NCI-H1105 (cell line): ENCODE measurements around the gene FOXD4L3.
"Not testable (repeated sequence)": the region's sequence is repeated elsewhere in the genome, so short reads cannot be mapped to it uniquely, and the experiment has no call there.

Source experiments
- DNase-seq: peaks from one replicate; lab custom pipeline; 2025; lab: John Stamatoyannopoulos, UW

Gene FOXD4L3

GRCh38 chr9:68302567-68302966 is at the start of gene FOXD4L3:
Gene FOXD4L3 (plus strand): TSS chr9:68302867. CDS start chr9:68302952, 85 bp downstream.
- not testable (repeated sequence) for DNase-seq

GRCh38 chr9:68281041-68281440 is 21.6 kb upstream of the FOXD4L3 start:
- DNase-seq: not testable (repeated sequence)

GRCh38 chr9:68303771-68304170 is 1.1 kb downstream of the FOXD4L3 start:
- DNase-seq: not testable (repeated sequence)

- DNase-seq: not testable (repeated sequence)
Observed at GRCh38 chr9:68304212-68304611, 1.5 kb downstream of the FOXD4L3 start.

GRCh38 chr9:68304777-68305176 is 2.1 kb downstream of the FOXD4L3 start:
- DNase-seq: not testable (repeated sequence)

GRCh38 chr9:68305680-68306285 is 3.1 kb downstream of the FOXD4L3 start:
- DNase-seq: not testable (repeated sequence)

- DNase-seq: not testable (repeated sequence)
Observed at GRCh38 chr9:68306391-68306964, 3.8 kb downstream of the FOXD4L3 start.

GRCh38 chr9:68307127-68307526 is 4.5 kb downstream of the FOXD4L3 start:
- not testable (repeated sequence) for DNase-seq

GRCh38 chr9:68307654-68308053 is 5.0 kb downstream of the FOXD4L3 start:
- DNase-seq: not testable (repeated sequence)

- DNase-seq: not testable (repeated sequence)
Observed at GRCh38 chr9:68311208-68311607, 8.5 kb downstream of the FOXD4L3 start.

GRCh38 chr9:68318209-68318608 is 15.5 kb downstream of the FOXD4L3 start:
- DNase-seq: not testable (repeated sequence)

- not testable (repeated sequence) for DNase-seq
Observed at GRCh38 chr9:68323749-68324148, 21.1 kb downstream of the FOXD4L3 start.

- not testable (repeated sequence) for DNase-seq
Observed at GRCh38 chr9:68324518-68324917, 21.9 kb downstream of the FOXD4L3 start.

GRCh38 chr9:68329106-68329505 is 26.4 kb downstream of the FOXD4L3 start:
- not testable (repeated sequence) for DNase-seq

- DNase-seq: not testable (repeated sequence)
Observed at GRCh38 chr9:68330531-68331173, 28.0 kb downstream of the FOXD4L3 start.

- not testable (repeated sequence) for DNase-seq
Observed at GRCh38 chr9:68332122-68332521, 29.5 kb downstream of the FOXD4L3 start.

- not testable (repeated sequence) for DNase-seq
Observed at GRCh38 chr9:68335935-68336334, 33.3 kb downstream of the FOXD4L3 start.

- not testable (repeated sequence) for DNase-seq
Observed at GRCh38 chr9:68336639-68337339, 34.1 kb downstream of the FOXD4L3 start.

- not testable (repeated sequence) for DNase-seq
Observed at GRCh38 chr9:68338000-68338399, 35.3 kb downstream of the FOXD4L3 start.

- DNase-seq: not testable (repeated sequence)
Observed at GRCh38 chr9:68342265-68343025, 39.8 kb downstream of the FOXD4L3 start.

- not testable (repeated sequence) for DNase-seq
Observed at GRCh38 chr9:68343242-68343641, 40.6 kb downstream of the FOXD4L3 start.

GRCh38 chr9:68343992-68344391 is 41.3 kb downstream of the FOXD4L3 start:
- not testable (repeated sequence) for DNase-seq
